NB4 (cell line): Measurements from ENCODE around the gene SFTPD.
"Not testable (repeated sequence)": the region's sequence is repeated elsewhere in the genome, so short reads cannot be mapped to it uniquely, and the experiment has no call there.

Source experiments
- DNase-seq: peaks from one replicate; pipeline ENCODE4 v3.0.0; 2010; ENCODE audit warnings: low read depth
- H3K4me3 ChIP-seq: one replicate; pipeline ENCODE4 v1.5.1; 2011; ENCODE audit warnings: mild to moderate bottlenecking, low read depth, low read length, moderate library complexity
- CTCF ChIP-seq: IDR thresholded peaks from one replicate; pipeline ENCODE4 v1.5.1; 2012; ENCODE audit warnings: low read depth, low read length
- MAX ChIP-seq: IDR thresholded peaks from 2 replicates; pipeline ENCODE4 v1.6.1; 2011; ENCODE audit warnings: low read depth, low read length
- MYC ChIP-seq: IDR thresholded peaks from 2 replicates; pipeline ENCODE4 v1.6.1; 2011; ENCODE audit warnings: low read depth, low read length
- POLR2A ChIP-seq: IDR thresholded peaks from 2 replicates; pipeline ENCODE4 v1.6.1; 2011; ENCODE audit warnings: mild to moderate bottlenecking; ENCODE audit not compliant: insufficient read length; ENCODE audit errors: extremely low read depth

SFTPD gene

GRCh38 chr10:79905322-79906314, 43.3 kb downstream of the SFTPD start:
- no peak for TF ChIP-seq MYC
- no peak for TF ChIP-seq CTCF
- no peak for TF ChIP-seq POLR2A
- no peak for TF ChIP-seq MAX
- DNase-seq: peak; percentile 32
- H3K4me3 ChIP-seq: peak overlapping the region; percentile 58

GRCh38 chr10:79904671-79905321, 44.1 kb downstream of the SFTPD start:
- TF ChIP-seq MYC (no peak), CTCF (no peak), POLR2A (no peak), MAX (no peak)
- DNase-seq: peak; percentile 72

GRCh38 chr10:79901571-79901970, 47.3 kb downstream of the SFTPD start:
- not testable (repeated sequence) for DNase-seq, H3K4me3 ChIP-seq

More at GRCh38 chr10:79904671-79905321, 44.1 kb downstream of the SFTPD start:
- peak overlapping the region; percentile 58 for H3K4me3 ChIP-seq

- no peak for DNase-seq
- no peak for TF ChIP-seq CTCF
- TF ChIP-seq POLR2A: no peak
- TF ChIP-seq MAX: no peak
- TF ChIP-seq MYC: no peak
Observed at GRCh38 chr10:79898597-79899325, 50.1 kb downstream of the SFTPD start.

GRCh38 chr10:79892896-79893295, 56.0 kb downstream of the SFTPD start:
- not testable (repeated sequence) for H3K4me3 ChIP-seq, DNase-seq

More at GRCh38 chr10:79898597-79899325, 50.1 kb downstream of the SFTPD start:
- no peak overlapping the region for H3K4me3 ChIP-seq

- no peak for DNase-seq
- no peak for TF ChIP-seq MAX
- no peak overlapping the region for H3K4me3 ChIP-seq
Observed at GRCh38 chr10:79890469-79890868, 58.4 kb downstream of the SFTPD start.

GRCh38 chr10:79888984-79889383, 59.9 kb downstream of the SFTPD start:
- H3K4me3 ChIP-seq: not testable (repeated sequence)
- DNase-seq: peak; percentile 4
